GM19240 (cell line): Measurements from ENCODE around the gene CTAGE1.
"Not testable (repeated sequence)": the region's sequence is repeated elsewhere in the genome, so short reads cannot be mapped to it uniquely, and the experiment has no call there.

ENCODE experiments used
- DNase-seq: peaks from one replicate; pipeline ENCODE4 v3.0.0; 2011; ENCODE audit warnings: low spot score; ENCODE audit not compliant: insufficient read length

Gene CTAGE1, protein sequence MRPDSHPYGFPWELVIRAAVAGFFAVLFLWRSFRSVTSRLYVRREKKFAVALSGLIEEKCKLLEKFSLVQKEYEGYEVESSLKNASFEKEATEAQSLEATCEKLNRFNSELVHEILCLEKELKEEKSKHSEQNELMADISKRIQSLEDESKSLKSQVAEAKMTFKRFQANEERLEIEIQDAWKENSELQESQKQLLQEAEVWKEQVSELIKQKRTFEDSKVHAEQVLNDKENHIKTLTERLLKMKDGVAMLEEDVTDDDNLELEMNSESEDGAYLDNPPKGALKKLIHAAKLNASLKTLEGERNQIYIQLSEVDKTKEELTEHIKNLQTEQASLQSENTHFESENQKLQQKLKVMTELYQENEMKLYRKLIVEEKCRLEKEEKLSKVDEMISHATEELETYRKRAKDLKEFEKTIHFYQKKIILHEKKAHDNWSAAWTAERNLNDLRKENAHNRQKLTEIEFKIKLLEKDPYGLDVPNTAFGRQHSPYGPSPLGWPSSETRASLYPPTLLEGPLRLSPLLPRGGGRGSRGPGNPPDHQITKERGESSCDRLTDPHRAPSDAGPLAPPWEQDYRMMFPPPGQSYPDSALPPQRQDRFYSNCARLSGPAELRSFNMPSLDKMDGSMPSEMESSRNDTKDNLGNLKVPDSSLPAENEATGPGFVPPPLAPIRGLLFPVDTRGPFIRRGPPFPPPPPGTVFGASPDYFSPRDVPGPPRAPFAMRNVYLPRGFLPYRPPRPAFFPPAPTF

DNA sequence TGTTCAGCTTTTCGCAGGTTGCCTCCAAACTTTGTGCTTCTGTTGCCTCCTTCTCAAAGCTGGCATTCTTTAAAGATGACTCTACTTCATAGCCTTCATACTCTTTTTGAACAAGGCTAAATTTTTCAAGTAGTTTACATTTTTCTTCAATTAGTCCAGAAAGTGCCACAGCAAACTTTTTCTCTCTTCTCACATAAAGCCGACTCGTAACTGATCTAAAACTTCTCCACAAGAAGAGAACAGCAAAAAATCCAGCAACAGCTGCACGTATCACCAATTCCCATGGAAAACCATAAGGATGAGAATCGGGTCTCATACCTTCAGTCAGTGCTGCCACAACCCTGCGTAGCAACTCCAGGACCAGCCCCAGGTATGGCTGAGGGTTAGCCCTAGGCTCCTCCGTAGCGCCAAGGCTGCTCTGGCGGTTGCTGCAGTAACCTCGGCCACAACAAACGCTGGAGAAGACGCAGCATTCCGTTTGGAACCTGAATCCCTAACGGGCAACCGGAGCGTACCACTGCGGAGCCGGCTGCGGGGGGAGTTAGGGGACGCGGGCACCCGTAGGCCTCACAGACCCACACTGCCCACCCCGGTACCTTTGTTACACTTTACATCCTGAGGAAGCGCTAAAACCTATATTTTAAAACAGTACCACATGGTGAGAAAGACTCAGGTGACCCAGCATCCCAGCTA lies at the start of gene CTAGE1:
Gene CTAGE1, minus strand, starts transcription at position 420 of the 693 bp plus-strand sequence. Its CDS starts 104 bp downstream, at position 316.
- DNase-seq, result no peak

DNA sequence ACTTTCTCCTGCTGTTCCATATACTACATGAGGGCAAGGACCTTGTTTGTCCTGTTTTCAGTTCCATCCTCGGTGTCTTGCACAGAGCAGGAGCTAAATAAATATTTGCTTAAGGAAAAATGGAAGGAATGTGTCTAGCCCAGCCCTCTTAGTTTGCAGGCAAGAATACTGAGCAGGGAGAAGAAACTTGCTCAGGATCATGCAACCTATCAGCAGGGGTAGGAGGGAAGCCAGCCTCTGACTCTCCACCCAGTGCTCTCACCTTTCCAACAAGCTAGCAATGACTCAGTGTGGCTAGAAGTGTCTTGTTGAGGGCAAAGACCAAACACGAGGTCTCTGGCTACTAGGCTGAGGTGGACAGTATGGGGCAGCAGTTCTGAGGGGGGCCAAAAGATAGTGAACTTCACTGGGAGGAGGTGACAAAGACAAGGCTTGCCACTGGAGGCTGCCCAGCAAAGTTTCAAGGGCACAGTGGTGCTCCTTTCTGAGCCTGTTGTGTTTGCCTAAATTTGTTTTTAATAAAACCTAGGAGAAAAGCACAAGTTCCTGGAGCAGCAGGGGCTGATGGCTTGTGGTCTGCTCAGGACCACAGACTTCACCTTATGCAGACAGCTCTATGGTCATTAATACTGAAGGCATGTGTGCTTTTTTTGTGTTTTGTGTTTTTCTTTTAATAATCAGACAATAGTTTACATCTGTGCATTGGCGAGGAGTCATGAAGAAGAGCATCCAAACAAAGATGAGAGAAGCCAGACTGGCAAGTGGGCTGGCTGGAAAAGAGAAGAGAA lies 49.1 kb upstream of the CTAGE1 start:
- DNase-seq, result no peak

DNA sequence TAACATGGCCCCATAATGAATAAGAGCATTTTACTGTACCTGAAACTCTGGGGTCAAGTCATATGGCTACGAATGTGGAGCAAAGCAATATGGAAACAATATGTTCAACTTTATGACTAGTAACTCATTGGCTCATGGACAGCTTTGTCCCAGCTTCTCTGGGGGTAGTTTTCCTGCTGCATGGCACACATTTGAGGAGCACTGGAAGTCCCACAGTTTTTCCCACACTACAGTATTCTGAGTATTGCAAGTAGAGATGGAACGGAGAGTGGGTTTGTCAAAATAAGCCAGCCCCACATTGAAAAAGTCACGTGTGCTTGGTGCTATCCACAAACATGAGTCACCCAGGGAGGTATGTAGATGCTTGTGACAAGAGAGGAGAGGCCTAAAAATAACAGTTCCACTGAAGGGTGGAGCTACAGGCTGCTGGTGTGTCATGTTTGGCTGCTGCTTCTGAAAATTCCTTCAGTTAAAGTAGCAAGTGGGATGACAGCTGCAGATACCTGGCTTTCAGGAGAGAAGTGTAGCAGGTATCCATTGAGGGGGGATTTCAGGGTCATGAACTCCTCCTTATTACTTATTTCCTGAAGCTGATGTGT lies 48.2 kb upstream of the CTAGE1 start:
- no peak for DNase-seq

DNA sequence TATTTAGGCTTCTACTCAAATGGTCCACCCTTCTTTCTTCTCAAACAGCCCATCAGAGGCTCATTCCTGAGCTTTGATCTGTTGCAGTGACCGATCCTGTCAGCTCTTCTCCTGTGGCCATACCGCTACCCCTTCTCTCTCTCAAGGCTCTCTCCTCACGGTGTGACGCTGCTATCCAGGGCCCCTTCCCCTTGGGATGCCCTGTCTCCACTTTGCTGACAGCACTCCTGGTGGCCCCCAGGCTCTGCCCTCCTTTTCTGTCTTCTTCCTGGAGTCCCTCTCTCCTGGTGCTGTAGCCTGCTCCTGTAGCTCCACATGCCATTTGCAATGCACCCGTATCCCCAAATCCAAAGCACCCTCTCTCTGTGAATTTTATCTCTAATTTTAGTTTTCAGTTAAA lies 45.4 kb upstream of the CTAGE1 start:
- no peak for DNase-seq

DNA sequence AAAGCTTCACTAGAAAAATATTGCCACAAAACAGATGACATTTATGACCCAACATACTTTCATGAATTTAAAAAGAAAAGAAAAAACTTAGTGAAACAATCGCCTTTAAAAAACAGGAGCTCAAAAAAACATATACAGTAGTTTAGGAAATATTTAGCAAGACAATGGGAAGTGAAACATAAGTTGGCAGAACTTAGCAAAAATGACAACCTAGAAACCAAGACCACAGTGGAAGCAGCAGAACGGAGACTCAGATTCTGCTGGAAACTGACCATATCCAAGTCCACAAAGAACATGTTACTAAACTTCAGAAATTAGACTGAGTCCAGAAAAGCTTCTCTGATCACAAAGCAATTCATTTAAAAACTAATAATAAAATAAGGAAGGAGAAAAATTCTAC lies 41.8 kb upstream of the CTAGE1 start:
- DNase-seq, result no peak

DNA sequence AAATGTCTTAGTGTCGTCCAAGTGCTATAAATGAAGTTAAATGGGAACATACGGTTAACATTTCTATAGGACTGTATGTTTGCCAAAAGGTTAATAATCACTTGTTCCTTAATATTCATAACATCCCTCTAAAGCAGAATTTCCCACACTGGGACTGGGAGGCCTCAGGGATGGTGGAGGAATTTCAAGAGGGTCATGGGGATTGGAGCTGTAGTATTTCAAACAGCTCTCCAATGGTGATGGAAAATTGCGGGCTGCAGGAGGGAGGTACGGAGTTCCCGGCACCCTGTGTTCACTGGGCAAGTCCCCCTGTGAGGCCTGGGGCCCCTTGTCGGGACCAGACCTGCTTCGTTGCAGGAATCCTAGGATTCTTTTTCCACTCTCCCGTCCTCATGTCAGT lies 39.8 kb upstream of the CTAGE1 start:
- DNase-seq, result no peak

DNA sequence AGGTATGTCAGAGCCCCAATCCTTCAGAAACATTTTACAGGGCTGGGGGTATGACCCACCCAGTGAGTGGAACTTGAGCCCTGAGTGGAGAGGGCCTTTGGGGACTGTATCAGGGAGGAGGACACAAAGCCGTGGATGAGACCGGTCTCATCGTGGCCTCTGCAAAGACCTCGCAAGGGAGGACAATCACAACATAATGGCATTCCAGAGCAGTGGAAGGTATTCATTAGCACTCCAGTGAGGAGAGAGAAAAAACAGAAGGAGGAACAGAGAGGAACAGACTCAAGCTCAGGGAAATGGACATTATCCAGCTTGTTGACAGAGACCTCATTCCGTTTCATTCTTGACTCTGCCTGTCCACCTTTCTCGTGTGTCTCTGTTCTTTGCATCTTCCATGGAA lies 38.8 kb upstream of the CTAGE1 start:
- no peak for DNase-seq

DNA sequence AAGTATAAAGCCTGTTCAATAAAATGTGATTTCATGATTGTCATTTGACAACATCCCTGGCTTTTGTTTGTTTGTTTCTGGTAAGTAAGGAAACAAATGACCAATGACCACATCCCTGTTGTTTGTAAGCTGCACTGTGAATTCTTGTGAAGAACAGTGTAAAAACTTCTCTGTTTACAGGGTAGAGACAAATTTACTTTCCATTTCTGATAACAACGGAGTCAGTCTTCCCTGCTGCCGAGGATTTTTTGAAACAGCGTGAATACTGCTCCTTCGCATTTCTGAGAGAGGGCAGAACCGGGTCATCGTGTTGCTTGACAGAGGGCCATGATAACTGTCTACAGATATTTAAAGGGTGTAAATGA lies 38.4 kb upstream of the CTAGE1 start:
- DNase-seq, result no peak

DNA sequence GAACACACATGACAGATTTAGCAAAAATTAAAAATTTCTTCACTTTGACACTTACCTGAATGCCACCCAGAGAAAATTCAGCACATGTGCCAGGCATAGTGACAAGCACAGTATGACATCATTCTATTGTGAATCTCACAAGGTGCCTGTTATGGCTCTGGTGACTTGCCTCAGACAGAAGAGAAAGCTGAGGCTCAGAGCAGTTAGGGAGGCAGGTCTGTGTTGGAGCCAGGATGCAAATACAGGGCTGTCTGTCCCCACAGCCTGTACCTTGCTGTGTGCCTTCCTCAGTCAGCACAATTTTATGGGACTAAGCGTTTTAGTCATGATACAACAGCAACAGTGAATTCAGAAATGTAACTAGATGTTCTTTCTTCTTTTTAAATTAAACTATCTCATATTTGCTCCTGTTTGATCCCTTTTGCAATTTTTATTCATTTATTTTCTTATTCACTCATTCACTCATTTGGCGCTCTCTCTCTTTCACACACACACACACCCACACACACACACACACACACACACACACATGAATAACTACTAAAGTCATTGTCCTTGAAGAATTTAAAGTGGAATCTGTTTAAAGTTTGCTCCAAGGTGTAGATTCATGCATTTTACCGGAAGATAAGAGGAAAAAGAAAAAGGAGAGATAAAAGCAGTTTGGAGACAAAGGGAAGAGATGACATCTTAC lies 37.9 kb upstream of the CTAGE1 start:
- no peak for DNase-seq

DNA sequence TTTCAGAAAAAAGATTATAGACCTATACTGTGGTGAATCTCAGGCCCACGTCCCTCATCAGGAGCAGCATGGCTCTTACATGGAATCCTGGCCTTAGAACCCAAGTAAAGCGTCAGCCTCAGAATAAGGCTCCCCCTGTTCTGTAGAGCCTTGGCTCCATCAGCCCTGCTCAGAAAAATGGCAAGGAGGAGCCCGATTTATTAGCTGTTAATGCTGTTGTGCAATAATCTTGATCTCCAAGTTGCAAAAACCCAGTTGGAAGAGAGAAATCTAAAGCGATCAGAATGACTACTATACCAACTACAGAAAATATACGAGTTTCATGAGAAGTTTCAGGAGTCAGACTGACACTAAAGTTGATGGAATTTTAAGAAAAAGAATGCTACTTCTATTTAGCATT lies 35.6 kb upstream of the CTAGE1 start:
- DNase-seq, result no peak

DNA sequence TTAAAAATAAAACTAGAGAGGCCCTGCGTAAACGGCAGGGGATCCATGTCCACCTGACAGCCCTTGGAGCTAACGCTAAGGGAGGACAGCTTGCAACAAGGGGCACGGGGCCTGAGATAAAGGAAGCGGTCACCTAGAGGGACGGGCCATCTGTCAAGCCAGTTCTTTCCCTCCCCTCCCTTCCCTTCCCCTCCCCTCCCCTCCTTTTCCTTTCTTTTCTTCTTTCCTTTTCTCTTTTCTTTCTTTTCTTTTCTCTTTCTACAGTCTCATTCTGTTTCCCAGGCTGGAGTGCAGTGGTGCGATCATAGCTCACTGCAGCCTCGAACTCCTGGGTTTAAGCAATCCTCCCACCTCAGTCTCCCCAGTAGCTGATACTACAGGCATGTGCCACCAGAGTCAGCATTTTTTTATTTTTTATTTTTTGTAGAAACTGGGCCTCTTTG lies 34.5 kb upstream of the CTAGE1 start:
- DNase-seq, result no peak

DNA sequence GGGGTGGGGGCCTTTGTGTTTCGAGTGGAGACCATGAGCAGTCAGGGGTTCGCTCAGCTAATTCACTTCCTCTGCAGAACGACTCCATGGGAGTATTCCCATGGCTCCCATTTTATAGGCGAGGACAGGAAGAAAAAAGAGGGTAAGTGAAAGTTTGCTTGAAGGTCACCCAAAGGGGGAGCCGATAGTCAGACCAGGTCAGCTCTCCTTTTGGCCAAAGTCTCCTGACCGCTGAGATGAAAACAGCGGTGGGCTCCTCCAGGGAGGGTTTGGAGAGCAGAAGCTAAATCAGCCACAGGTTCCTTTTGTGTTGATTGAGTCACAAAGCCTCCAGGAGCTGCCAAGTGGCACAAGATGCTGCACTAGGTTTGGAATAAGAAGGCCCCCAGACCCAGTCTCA lies 34.1 kb upstream of the CTAGE1 start:
- no peak for DNase-seq

DNA sequence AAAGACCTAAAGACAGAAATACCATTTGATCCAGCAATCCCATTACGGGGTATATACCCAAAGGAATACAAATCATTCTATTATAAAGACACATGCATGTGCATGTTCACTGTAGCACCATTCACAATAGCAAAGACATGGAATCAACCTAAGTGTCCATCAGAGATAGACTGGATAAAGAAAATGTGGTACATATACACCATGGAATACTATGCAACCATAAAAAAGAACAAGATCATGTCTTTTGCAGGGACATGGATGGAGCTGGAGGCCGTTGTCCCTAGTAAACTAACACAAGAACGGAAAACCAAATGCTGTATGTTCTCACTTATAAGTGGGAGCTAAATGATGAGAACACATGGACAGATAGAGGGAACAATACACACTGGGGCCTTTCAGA lies 33.1 kb upstream of the CTAGE1 start:
- DNase-seq, result not testable (repeated sequence)

DNA sequence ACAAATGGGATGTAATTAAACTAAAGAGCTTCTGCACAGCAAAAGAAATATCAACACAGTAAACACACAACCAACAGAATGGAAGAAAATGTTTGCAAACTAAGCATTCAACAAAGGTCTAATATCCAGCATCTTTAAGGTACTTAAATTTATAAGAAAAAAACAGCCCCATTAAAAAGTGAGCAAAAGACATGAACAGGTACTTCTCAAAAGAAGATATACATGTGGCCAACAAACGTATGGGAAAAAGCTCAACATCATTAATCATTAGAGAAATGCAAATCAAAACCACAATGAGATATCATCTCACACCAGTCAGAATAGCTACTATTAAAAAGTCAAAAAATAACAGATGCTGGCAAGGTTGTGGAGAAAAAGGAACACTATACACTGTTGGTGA lies 32.6 kb upstream of the CTAGE1 start:
- DNase-seq, result not testable (repeated sequence)

DNA sequence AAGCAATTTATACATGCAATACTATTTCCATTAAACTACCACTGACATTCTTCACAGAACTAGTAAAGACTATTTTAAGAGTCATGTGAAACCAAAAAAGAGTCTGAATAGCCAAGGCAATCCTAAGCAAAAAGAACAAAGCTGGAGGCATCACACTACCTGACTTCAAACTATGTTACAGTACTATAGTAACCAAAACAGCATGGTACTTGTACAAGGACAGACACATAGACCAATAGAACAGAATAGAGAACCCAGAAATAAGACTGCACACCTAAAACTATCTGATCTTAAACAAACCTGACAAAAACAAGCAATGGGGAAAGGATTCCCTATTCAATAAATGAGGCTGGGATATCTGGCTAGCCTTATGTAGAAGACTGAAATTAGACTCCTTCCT lies 32.0 kb upstream of the CTAGE1 start:
- DNase-seq, result not testable (repeated sequence)

DNA sequence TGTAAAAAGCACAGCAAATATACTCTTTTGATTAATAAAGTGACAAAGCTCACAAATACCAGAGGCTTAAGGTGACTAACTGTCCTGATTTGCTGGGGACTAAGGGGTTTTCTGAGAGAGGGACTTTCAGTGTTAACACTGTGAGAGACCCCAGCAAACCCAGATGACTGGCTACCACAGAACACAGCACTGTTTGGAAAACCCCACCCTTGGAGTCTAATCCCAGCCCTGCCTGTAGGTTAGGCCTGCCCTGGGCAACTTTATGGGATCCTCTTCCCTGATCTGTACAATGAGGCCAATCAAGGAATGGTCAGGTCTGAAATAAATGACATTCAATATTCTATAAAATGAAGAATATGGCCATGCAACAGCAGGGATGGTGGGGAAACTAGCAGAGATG lies 30.5 kb upstream of the CTAGE1 start:
- DNase-seq, result no peak

DNA sequence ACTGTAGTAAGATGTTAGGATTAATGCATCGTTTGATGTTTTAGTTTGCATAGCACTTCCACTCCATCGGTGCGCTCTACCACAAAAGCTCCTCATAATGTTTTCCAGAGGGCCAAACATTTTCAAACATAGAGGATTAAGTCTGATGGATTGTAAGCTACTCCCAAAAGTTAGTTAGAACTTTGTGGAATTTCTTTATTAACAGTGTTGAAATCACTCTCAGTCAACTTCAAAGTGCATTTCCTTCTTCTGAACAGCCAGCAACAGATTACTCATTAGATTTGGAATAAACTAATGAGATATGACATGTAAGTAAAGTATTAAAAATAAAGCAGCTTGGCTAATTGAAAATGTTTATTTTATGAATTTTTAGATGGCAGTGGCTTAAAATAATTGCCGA lies 30.1 kb upstream of the CTAGE1 start:
- no peak for DNase-seq

DNA sequence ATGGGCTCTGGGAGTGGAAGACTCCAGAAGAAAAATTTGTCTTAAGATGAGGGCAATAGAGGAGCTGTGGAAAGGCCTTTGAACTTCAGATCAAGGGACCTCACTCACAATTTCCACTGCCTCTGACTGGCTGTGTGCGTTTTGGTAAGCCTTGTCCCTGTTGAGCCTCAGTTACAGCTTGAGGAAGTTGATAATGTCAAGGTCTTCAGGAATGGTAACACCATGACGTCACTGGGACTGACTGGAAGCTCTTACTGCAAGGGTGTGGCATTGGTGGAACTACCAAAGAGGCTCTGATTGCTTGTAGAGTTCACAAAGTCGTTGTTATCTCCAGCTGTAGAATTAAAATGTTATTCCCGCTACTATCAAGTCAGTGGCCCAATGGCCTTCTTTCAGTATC lies 29.2 kb upstream of the CTAGE1 start:
- no peak for DNase-seq

DNA sequence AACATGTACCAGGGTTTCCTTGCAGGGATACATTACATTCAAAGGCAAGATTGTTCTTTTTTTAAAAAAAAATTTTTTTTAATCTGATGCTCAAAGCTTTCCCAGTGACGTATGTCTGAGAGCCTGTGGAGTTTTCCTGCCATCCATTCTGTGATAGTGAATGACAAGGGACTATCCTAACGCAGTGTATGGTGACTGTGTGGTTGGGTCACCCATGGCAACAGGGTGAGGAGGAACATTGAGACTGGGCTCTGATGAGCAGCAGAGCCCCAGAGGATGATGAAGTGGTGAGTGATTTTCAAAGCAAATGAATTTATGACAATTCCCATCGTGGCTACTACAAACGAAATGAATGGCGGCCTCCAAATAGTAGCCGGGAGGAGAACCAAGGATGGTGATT lies 28.6 kb upstream of the CTAGE1 start:
- DNase-seq, result no peak

DNA sequence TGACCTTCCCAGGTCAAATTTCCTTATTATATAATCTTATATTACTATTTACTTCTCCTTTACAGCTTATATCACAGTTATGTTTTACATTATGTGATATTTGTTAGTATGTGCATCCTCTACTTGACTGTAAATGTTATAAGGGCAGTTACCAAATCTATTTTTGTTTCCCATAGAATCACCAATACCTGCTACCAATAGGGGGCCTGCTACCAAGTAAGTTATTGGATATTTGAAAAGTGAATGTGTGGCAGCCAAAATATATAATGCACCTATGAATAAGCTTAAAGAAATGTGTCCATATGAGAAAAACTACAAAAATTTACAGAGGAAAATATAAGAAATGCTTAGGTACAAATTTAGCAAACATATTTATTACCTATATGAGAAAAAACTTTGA lies 23.9 kb upstream of the CTAGE1 start:
- no peak for DNase-seq
